OCI-LY7 (cell line): ENCODE measurements around the gene IHH.

ENCODE experiments used
- CTCF ChIP-seq: fragments of 200-600 bp; sonication (generic); conservative IDR thresholded peaks from 2 replicates; pipeline ENCODE4 v1.5.1; 2014; ENCODE audit warnings: mild to moderate bottlenecking, antibody characterized with exemption, low read length, moderate library complexity, mixed read lengths
- EZH2phosphoT487 ChIP-seq: fragments of 200-600 bp; sonication (generic); IDR thresholded peaks from 2 replicates; pipeline ENCODE4 v1.6.1; 2018; ENCODE audit warnings: low read depth, borderline replicate concordance, mild to moderate bottlenecking, mixed run types, antibody characterized with exemption, low read length, moderate library complexity, mixed read lengths

- no peak for TF ChIP-seq CTCF
- no peak for TF ChIP-seq EZH2phosphoT487
These were observed 25.5 kb upstream of the IHH start for GRCh38 chr2:219086196-219086595.
